Right kidney (tissue), 1 donor: ENCODE data around the gene IRS2.

ENCODE experiments used
- DNase-seq: peaks from one replicate; pipeline ENCODE4 v3.0.0-alpha.2; 2016

Gene IRS2

DNA sequence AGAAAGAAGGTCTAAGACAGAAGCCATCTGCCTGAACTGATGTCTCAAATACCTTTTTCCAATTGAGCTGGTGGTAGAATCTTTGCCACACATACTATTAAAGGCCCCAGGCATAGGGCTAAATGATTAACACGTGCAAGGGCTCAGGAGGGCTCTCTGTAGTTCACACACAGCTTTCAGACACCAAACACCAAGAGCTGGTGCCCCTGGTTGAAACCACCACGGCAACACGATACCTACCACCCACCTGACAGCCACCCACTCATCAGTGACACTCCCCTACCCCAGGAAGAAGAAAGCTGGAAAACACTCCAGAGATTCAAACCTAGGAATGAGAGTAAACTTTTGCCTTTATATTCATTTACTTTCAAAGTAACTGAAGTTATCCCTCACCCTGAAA, 26.8 kb downstream of the IRS2 start:
- DNase-seq = no peak

DNA sequence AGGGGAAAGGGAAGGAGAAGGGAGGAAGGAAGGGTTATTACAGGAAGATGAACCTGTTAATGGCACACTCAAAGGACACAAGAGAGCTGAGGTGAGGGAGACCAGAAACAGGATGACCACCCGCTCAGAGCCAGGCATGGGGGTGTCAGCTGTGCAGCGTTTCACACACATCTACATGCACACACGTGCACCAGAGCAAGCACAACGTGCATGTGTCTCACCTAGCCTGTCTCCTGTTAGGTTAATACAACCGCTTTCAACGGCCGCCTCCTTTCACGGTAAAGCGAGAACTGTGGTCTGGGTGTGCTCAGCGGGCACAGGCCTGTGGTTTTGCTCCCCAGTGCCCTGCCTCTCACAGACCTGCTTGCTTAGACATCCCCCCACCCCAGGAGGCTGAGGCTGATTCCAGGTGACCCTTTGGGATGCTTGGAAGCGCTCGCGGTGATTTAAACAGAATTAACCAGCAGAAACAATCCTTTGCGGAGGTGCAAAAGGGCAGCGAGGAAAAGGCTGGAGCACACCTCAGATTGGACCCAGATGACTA, 27.4 kb downstream of the IRS2 start:
- no peak for DNase-seq

DNA sequence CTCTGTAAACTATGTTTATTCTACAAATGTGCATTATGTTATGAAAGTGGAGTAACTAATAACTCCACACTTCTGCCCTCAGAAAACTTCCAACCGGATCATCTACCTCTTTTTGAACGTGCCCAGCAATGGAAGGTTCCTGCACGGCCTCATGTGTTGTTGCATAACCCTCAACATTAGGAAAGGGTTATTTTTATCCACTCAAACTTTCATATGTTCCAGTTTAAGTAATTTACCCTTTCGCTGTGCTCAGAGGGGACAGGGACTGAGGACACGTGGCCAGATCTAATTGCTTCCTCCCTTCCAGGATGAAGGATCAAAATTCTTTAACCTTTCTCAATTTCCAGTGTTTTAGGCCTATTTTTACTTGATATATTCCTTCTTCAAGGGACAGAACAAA, 29.6 kb downstream of the IRS2 start:
- no peak for DNase-seq

DNA sequence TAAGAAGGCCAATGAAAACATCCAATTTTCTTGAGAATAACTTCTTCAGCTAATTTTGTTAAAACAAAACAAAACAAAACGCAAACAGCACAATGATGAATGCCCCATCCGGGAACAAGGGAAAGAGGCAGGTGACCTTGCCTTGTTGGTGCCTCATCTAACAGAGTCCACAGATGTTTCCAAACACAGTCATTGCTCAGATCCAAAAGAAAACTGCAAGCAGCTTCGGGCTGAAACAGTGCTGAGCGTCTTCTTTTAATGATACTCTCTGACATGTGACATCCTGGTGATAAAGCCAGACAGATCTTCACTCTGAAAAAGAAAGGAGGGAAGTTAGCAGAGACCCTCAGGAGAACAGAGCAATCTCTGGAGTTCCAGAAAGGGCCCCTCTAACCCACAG, 30.4 kb downstream of the IRS2 start:
- DNase-seq = no peak

DNA sequence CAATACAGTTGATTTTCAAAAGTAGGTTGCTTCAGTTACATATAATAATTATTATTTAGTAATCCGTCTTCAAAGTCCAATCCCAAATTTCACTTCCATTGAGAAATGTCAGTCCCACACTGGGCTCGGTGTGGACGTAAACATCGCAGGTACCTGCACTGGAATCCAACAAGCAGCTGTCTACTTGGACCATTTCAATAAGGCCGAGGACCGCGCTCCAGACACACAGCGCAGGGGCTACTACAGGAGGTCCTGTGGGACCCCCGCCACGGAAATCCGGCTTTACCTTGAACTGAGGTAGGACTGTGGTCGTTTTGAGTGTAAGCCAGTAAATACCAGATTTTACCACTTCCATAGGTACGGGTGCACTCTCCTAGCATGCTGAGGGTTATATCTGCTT, 30.8 kb downstream of the IRS2 start:
- DNase-seq = no peak

DNA sequence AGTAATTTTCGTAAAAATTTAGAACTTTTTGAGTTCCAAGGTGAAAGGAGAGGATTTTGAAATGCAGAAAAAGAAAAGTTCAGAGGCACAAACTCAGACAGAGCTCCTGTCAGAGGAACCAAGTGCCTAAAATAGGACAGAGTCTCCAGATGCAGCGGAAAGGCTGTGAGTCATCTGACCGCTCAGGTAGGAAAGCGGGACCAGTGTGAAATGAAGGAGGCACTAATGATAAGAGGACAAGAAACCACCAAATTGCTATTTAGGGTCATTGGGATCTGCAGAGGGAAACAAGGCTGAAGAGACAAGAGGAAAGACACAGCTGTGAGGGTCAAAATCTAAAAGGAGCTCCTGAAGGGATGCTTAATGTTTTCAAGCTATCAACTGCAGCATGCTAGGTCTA, 34.9 kb downstream of the IRS2 start:
- no peak for DNase-seq

DNA sequence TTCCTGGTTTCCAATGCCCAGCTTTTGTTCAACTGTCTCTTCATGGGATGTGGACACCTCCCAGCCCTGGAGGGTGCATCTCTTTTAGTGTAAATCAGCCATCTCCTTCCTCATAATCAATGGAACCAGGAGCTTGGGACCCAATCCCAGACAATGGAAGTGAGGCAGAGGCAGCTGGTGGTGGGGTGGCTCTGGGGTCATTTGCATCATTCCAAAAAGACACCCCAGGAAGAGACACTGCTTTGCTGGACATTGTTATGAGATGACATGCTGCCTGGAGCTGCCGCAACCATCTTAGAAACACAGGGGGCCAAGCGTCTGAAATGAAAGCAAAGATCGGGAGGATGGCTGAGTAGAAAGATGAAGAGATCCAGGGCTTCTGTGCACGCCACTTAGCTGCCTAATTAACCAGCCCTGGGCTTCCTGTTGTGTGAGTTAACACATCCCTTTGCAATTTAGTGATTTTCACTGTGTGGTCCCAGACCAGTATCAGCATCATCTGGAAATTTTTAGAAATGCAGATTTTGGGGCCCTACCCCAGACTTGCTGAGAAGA, 36.1 kb downstream of the IRS2 start:
- no peak for DNase-seq

DNA sequence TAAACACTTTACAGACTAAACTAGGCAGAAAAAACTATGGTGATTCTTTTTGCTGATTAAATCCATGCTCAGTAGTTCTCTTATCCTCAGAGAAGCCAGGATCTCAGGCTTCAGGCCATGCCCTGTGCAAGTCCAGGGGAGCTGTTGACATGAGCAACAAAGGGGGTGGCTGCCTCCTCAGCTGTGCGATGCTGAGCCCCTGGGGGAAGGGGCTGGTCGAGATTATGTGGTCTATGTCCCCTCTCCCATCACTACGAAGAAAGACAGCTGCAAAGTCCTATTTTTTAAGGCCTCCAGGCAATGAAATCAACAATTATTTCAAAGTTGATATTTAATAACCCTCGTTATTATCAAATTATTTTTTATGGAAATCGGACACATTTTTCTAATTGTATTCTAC, 37.0 kb downstream of the IRS2 start:
- DNase-seq = no peak

DNA sequence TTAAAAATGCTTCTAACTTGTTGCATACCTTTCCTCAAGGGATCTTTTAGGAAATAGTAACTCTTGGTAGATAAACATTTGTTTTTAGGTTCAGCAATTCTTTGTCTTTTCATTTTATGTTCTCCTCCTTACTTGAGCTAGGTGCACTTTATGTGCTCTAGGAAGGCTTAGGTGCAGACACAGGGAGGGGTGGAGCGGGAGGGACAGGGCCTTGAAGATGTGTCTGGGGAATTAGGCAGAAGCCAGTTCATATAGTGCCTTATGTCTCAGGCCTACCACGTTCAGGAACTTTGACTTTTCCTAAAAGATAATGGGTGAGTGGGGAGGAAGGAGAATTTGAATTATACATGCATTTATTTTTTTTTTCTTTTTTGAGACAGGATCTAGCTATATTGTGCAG, 37.7 kb downstream of the IRS2 start:
- DNase-seq = no peak

DNA sequence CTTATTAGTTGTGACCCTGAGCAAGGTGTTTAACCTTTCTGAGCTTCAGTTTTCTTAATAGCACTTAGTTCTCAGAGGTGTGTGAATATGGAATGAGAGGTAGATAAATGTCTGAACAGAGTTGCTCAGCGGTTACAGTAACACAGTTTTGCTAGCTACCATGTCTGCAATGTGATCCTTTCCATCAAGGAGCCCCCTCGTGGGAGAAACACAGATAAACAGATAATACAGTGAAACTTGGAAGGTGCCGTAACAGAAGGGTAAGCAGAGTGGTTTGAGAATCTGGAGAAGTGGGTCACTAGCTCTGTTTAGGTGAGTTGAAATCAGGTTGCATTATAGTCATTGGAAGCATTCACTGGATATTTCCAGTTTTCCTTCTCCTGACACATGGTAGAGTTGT, 38.9 kb downstream of the IRS2 start:
- no peak for DNase-seq

DNA sequence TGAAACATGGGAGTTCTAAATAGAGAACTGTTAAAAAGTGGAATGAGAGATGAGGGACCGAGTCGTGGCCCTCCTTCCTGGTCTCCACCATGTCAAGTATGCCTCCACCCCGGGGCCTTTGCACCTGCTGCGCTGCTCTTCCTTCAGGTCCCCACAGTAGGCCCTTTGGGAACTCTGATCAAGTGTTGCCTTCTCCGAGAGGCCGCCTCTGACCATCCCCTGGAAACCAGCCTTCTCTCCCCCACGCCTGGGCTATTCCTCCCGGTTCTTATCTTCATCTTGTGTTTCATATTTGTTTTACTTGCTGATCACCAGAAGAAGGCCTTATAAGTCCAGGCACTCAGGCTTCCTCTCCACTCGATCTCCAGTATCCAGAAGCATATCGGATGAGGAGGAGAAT, 40.0 kb downstream of the IRS2 start:
- DNase-seq = no peak

DNA sequence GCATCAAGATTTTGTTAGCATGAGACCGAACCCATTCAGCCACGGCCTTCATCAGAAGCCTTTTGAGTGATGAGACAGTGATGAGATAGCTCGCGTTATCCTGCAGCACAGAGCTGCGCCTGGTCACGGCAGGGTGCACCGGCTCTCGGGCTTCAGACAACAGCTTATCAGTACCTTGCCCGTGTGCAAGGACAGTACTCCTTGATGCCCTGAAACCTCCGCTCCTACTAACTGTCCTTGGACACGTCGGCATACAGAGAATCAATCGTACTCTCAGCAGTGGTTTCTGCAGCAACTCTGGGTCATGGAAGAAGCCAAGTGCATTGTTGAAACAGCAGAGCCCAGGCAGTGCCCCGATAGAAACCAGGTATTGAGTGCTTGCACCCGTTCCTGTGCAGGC, 40.7 kb downstream of the IRS2 start:
- DNase-seq = no peak

DNA sequence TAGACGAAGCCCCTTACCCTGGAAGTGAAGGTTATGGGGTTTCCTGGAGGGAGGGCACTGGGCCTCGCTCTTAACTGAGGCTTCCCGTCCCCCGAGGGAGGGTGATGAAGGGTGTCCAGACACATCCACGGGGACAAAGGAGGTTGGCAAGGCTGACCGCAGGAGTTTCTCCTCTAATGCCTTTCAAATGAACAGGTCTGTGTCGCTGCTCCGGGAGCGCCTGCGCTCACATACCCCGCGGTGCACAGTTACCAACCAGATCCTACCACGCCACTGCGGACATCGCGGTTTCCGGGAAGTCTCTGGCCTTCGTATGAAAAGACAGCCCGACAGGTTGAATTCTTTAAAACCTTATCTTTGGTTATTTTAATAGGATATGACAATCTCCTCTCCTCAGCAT, 41.3 kb downstream of the IRS2 start:
- no peak for DNase-seq

DNA sequence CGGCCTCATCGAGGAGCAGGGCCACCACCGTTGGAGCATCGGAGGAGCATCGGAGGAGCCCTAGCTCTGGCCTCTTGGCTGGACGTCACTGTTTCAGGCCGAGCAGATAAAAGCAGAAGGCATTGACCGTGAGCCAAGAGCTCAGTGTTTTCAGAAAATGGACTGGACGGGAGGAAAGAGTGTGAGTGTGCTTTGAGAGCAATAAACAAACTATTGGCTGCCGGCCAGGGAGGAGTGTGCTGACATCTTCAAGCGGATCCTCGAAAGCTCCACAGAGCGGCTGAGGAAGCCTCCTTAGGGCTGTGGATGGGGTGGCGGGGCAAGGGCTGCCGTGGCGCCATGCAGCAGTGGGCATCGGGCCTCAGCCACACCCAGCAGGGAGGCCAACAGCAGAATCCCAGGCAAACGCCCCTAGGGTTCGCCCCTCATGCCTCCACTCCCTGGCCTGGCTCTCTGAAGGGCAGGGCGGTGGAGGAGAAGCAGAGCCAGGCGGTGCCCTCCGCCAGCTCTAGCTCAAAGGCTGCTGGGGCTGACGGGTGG, 41.8 kb downstream of the IRS2 start:
- no peak for DNase-seq

DNA sequence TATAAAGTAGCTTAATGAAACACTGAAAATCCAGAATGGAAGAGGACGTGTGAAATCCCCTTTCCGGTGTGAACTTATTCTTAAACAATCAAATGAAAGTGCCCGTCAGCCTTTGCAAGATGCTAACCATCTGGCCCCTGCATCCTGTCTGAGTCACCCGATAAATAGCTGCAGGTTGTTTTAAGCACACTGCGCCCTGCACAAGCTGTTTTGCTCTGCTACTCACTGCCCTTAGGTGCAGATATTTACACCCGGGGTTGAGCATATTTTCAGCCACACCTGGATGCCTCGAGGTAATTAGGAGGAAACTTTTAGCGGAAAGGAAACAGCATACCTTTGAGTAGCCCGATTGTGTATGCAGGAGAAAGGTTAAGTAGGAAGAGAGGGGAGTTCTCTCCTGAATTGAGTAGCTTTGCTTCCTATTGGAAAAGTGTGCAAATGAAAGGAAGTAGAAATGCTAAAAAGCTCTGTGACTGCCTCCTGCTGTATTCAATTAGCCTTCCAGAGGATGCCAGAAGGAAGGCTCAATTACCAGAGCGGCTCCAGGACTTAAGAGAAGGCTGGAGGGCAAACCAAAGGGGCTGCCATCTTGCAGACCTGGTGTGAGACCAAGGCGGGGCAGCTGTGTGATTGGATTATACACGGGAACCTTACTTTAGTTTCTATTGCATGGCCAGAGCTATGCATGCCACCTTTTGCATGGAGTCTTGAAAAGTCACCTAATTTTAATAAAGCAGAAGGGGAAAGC, 42.5 kb downstream of the IRS2 start:
- no peak for DNase-seq

DNA sequence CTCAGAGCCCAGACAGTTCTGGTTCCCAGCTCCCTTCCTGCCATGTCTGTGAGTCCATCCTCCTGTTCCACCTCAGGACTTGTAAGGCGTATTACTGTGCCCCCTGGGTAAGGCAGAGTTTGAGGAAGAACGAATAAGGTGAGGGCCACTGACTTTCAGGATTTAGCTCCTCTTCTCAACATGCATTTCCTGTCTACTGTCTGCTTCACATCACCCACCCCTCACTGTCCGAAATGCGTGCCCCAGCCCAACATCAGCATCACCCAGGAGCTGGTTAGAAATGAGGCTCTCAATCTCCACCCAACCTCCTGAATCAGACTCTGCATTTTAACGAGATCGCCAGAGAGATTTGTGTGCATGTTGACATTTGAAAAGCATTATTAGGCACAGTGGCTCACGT, 44.4 kb downstream of the IRS2 start:
- DNase-seq = no peak

DNA sequence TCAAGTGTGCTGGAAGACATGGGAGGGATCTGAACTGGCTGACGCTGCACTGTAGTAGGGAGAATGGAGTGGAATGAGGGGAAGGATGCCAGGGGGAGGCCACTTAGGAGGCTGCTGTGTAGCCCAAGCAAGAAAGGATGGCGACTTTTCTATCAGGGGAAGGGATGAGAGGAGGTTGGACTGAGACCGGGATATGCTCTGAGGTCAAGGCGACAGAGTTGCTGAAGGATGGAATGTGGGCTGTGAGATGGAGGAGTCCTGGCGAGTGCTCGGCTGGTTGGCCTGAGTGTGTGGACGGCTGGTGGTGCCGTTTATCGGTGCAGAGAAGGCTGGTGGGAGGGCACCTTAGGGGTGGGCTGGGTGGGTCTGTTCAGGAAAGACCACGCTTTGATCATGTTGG, 45.7 kb downstream of the IRS2 start:
- no peak for DNase-seq

DNA sequence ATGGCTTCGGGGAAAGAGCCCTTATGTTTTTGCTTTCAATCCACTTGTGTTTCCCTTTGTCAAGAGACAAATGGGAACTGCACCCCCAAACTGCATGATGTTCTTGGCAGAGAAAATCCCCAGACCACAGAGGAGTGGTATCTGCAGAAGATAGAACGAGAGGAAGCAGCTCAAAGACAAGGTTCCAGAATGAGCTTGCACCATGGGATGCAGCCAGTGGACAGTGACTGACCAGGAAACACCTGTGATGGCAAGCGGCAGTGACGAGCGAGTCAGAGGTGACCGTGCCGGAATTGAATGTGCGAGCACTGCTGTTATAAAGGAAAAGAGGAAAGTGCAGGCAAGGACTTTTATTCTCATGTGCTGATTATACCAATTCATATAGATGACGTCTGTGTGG, 46.3 kb downstream of the IRS2 start:
- DNase-seq = no peak

DNA sequence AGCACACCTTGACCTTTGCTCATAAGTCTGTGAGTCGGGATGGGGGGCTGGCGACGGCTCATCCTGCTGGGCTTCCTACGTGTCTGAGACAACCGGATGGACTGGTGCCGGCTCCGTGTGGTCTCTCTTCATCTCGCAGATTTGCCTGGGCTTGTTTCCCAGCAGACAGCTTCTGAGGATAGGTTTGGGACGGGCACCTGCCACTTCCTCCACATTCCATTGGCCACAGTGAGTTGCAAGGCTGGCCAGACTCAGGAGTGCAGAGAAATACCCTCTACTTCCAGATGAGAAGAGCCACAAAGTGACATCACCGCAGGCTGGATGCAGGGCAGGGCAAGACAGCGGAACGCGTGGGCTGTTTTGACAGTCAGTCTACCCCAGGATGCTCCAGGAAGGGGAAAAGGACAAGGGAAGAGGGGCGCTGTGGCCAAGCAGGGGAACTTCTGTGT, 48.1 kb downstream of the IRS2 start:
- no peak for DNase-seq

DNA sequence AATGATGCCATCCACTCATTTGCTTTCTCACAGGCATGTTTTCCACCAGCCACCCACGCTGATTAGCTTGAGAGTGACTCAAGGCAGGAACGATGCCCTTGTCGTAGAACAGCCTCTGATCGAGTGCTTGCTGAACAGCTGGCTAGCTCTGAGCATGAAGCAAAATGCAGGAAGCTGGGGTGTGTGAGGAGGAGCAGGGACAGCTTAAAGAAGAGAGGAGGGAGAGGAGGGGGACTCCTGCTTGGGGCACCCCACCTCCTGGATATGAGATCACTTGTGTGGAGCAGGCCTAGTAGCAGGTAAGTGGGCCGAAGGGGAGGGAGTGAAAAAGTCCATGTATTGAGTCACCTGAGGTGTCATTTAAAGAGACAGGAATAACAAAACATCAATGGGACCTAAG, 48.8 kb downstream of the IRS2 start:
- no peak for DNase-seq

DNA sequence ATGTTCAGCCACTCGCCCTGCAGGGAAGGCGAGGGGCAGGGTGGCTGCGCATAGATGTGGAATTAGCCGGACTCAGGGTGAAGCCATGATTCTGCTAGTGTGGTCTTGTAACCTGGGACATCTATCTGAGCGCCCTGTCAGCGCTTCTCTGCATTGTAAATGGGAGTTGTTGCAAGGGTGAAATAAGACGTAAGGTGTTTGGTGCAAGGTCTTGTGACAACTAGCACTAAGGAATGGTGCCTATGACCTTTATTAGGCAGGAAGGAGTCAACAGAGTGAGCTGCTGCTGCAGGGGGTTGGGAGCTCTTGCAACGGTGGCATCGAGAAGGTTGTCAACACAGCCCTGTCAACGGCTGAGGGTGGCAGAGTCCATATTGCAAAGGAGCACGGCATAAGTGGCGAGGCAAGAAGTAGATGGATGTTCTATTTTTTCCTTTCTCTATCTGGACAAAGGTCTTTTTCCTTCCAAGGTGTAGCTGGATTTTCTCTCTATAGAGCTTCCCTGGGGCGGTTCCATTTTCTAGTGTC, 49.3 kb downstream of the IRS2 start:
- DNase-seq = no peak

DNA sequence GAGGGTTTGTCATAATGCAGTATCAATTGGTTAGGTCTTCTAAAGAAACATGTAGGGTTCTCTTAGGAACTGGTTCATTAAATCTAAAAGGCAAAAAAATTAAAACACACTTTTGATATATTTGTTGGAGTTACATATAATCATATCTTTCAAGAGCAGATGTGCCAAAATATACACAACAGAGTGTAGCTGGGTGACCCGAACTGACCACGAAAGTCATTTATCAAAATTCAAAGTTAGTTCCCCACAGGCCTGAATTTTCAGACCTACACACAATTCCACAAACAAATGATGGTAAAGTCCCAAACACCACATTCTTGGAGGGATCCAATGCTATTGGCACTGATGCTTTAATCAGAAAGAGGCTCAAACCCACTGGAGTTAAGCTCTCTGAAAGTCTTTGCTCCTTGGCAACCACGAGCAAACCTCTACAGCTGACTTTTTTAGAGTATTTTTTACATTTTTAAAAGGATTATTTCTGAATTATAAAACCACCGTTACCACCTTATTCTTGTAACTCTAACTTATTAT, 50.9 kb downstream of the IRS2 start:
- DNase-seq = no peak

DNA sequence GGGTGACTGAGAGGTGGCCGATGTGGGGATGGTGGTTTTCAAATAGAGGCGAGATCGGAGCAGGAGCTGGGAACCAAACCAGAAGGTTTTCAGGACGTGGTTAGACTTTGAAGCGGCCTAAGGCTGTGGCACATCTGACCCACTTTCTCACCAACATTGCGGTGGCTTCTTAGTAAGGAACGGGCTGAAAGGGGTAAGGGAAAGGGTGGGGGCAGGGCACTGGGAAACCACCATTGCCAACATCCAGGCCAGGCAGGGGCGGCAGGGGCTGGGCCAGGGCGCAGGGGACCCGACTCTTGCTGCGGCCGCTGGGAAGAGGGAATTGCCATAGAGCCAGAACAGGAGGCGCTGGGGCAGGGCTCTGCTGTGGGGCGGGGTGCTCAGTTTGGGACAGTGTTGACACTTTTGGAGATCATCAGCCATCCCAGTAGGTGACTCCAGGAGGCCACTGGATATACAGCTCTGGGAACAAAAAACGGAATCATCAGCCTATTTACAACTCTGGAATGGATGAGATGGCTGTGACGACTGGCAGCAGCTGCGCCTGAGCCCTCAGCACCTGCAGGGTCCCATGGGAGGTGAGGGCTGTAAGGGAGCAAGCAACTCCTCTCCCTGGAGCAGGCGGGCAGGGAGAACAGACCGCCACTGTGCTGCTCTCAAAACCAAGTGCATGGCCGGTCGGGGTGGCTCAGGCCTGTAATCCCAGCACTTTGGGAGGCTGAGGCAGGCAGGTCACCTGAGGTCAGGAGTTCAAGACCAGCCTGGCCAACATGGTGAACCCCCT, 52.2 kb downstream of the IRS2 start:
- no peak for DNase-seq
